Measurements from ENCODE around the gene ABCA3. TPM values are rescaled to one million over a fixed set of nuclear protein-coding genes. Genes with fewer than 3 reads are reported as not detected.
"Not testable (repeated sequence)": the region's sequence is repeated elsewhere in the genome, so short reads cannot be mapped to it uniquely, and the experiment has no call there.

ABCA3 gene
- total and polyA plus RNA-seq, 2 of the 8 experiments (the other 6 are each of a cell fraction or from before 2014, with no cell fraction given), result 5.7 to 7.9 TPM

- H3K79me2 ChIP-seq (ENCODE audit: control insufficient read depth in 1 of 2, insufficient read depth in 2 of 2, low read length in 2 of 2), result peaks cover 43 to 61% of the 10 kb centered on the region in 2 experiments
- H3K36me3 ChIP-seq (ENCODE audit: control insufficient read depth in 2 of 4, insufficient read depth in 4 of 4, low read length in 3 of 4), result peaks cover 11 to 20% (median 17%) of the 10 kb centered on the region in 4 experiments
- 4% methylated on average over 18 of the region's 54 CpGs; no CpG with 5 or more reads in 1 of the 2 experiments for WGBS, 2 experiments (ENCODE audit: extremely low coverage in 1 of 2, insufficient coverage in 1 of 2, insufficient read length in 1 of 2, insufficient replicate concordance in 2 of 2, low coverage in 1 of 2, low lambda C conversion rate in 2 of 2, missing lambda C conversion rate in 1 of 2)
Observed at GRCh38 chr16:2267505-2267912, 73.0 kb downstream of the ABCA3 start.

More at GRCh38 chr16:2267505-2267912, 73.0 kb downstream of the ABCA3 start:
- H2BK20ac ChIP-seq (ENCODE audit: low read length); H3K23ac ChIP-seq (ENCODE audit: insufficient read length); CTCF ChIA-PET (ENCODE audit: partially characterized antibody); H3K14ac ChIP-seq (ENCODE audit: insufficient read length); H2BK15ac ChIP-seq (ENCODE audit: low read length); H3K9me3 ChIP-seq (ENCODE audit: insufficient read depth in 2 of 2, low read depth in 1 of 2, low read length in 1 of 2); H2BK120ac ChIP-seq (replicated peaks; ENCODE audit: low read depth, low read length); H3K27me3 ChIP-seq (replicated peaks in 1 of 4; ENCODE audit: control insufficient read depth in 3 of 4, extremely low read depth in 1 of 4, insufficient read depth in 3 of 4, low read length in 3 of 4); H2BK12ac ChIP-seq (ENCODE audit: low read depth, low read length); H3K4me1 ChIP-seq (replicated peaks in 1 of 4; ENCODE audit: control insufficient read depth in 3 of 4, insufficient read depth in 4 of 4, low read length in 3 of 4); H2AFZ ChIP-seq (ENCODE audit: low read length); H3K56ac ChIP-seq (replicated peaks; ENCODE audit: insufficient read length, low read depth, low read length); H4K91ac ChIP-seq (replicated peaks; ENCODE audit: insufficient read length, low read length); H3K23me2 ChIP-seq (ENCODE audit: low read depth, low read length); H3K4ac ChIP-seq (replicated peaks; ENCODE audit: insufficient read length, low read depth, low read length); H4K5ac ChIP-seq (ENCODE audit: insufficient read length, low read depth, low read length); H2AK5ac ChIP-seq (ENCODE audit: low read depth, low read length); FAIRE-seq; DNase-seq (ENCODE audit: low read depth in 1 of 2, low spot score in 2 of 2): not testable (repeated sequence)
- peak overlapping the region; percentile 78 to 93; a peak in 3 of 4 replicates for H3K4me2 ChIP-seq (ENCODE audit: insufficient read depth in 1 of 2, low read depth in 2 of 2, low read length in 2 of 2)
- H2BK5ac ChIP-seq (ENCODE audit: low read depth, low read length), result peak overlapping the region; percentile 100
- peak overlapping the region; percentile 90; the same call in 1 of the 2 replicates for H3K18ac ChIP-seq (ENCODE audit: extremely low read depth, low read length)
- H3K4me3 ChIP-seq (ENCODE audit: extremely low read depth in 1 of 4, insufficient read depth in 2 of 4, low read depth in 3 of 4, low read length in 4 of 4), result peak overlapping the region; percentile 65 to 99 (median 94)
- H4K20me1 ChIP-seq (replicated peaks in 1 of 2; ENCODE audit: control insufficient read depth in 1 of 2, insufficient read depth in 2 of 2, low read length in 2 of 2), result peaks cover 29 to 31% of the 10 kb centered on the region in 2 experiments
- POLR2A ChIA-PET (ENCODE audit: partially characterized antibody), result interaction anchor here (1.2 to 13.7 kb wide), 2 partner anchors 12 to 30 kb away, joined by 4 to 228 read pairs; partner anchors contain the start of genes DNASE1L2 and ECI1
- peak overlapping the region; percentile 100; the same call in 1 of the 2 replicates for H4K8ac ChIP-seq (ENCODE audit: extremely low read depth, insufficient read depth, low read length)
- peak overlapping the region; percentile 99 for H3K27ac ChIP-seq (ENCODE audit: low read depth, low read length)
- peak overlapping the region; percentile 96 to 100 (median 98) for H3K9ac ChIP-seq (replicated peaks in 1 of 4; ENCODE audit: extremely low read depth in 1 of 4, low read depth in 3 of 4, low read length in 3 of 4)
- H3K79me1 ChIP-seq (ENCODE audit: low read depth, low read length), result peaks cover 15% of the 10 kb centered on the region

All from H1 (cell line).